HEK293 (cell line): ENCODE measurements around the gene TNS3.

Experiments
- CTCF ChIA-PET: fragments of 350-600 bp; formaldehyde crosslinking; extraction: SDS; loops from one replicate; lab custom pipeline; 2021; ENCODE audit warnings: antibody characterized with exemption; lab: Yijun Ruan, JAX
- POLR2A ChIA-PET: fragments of 300-600 bp; formaldehyde crosslinking; extraction: SDS; loops from one replicate; lab custom pipeline; 2020; ENCODE audit warnings: antibody characterized with exemption, inconsistent platforms; lab: Yijun Ruan, JAX
- H3K27ac ChIP-seq: fragments of 200-500 bp; sonication (Bioruptor generic); 2 replicates; pipeline ENCODE4 v1.5.1; 2014; ENCODE audit warnings: low read depth, low read length, control low read depth, inconsistent platforms; ENCODE audit errors: extremely low read depth
- H3K36me3 ChIP-seq, 2 experiments: fragments of 200-500 bp in 1 of 2; sonication (Bioruptor generic) in 1 of 2; 1 replicate in 1 of 2; 2 replicates in 1 of 2; pipeline ENCODE4 v1.5.1; 2014 to 2017; ENCODE audit warnings: inconsistent platforms in 2 of 2, low read length in 2 of 2; ENCODE audit not compliant: control insufficient read depth in 2 of 2, insufficient read depth in 1 of 2
- H3K4me1 ChIP-seq: fragments of 200-500 bp; sonication (Bioruptor generic); 2 replicates; pipeline ENCODE4 v1.5.1; 2014; ENCODE audit warnings: mild to moderate bottlenecking, low read length, inconsistent platforms; ENCODE audit not compliant: control insufficient read depth, insufficient read depth
- H3K4me3 ChIP-seq: 2 replicates; pipeline ENCODE4 v1.5.1; 2011; ENCODE audit warnings: low read depth, mild to moderate bottlenecking, control low read depth, low read length, moderate library complexity
- H3K9me3 ChIP-seq: fragments of 200-500 bp; sonication (Bioruptor generic); 2 replicates; pipeline ENCODE4 v1.5.1; 2014; ENCODE audit warnings: low read depth, low read length, inconsistent platforms; ENCODE audit not compliant: control insufficient read depth, insufficient read depth
- GLIS1 ChIP-seq: fragments of 450-650 bp; formaldehyde crosslinking; IDR thresholded peaks from 2 replicates; pipeline ENCODE4 v1.5.1; 2016; ENCODE audit warnings: missing biosample characterization, missing genetic modification characterization
- HOXD13 ChIP-seq: sonication (generic); formaldehyde crosslinking; IDR thresholded peaks from 2 replicates; pipeline ENCODE4 v1.8.0; 2022; ENCODE audit warnings: missing genetic modification reagents, borderline replicate concordance
- SALL2 ChIP-seq: fragments of 450-650 bp; formaldehyde crosslinking; IDR thresholded peaks from 2 replicates; pipeline ENCODE4 v1.5.0; 2017; ENCODE audit warnings: missing biosample characterization, mild to moderate bottlenecking, missing genetic modification characterization, borderline replicate concordance
- SP3 ChIP-seq: fragments of 450-650 bp; formaldehyde crosslinking; IDR thresholded peaks from 2 replicates; pipeline ENCODE4 v1.5.1; 2016; ENCODE audit warnings: missing biosample characterization, missing genetic modification characterization
- TCF7L2 ChIP-seq: IDR thresholded peaks from 2 replicates; pipeline ENCODE4 v1.6.1; 2011; ENCODE audit warnings: low read depth, mild to moderate bottlenecking, inconsistent platforms, low read length, moderate library complexity, borderline replicate concordance
- YY1 ChIP-seq: fragments of 450-650 bp; formaldehyde crosslinking; IDR thresholded peaks from 2 replicates; pipeline ENCODE4 v1.5.1; 2018; ENCODE audit warnings: missing biosample characterization, missing genetic modification characterization
- ZBTB10 ChIP-seq: fragments of 450-650 bp; formaldehyde crosslinking; IDR thresholded peaks from 2 replicates; pipeline ENCODE4 v1.5.1; 2016; ENCODE audit warnings: missing biosample characterization, missing genetic modification characterization
- ZBTB8A ChIP-seq: fragments of 450-650 bp; formaldehyde crosslinking; IDR thresholded peaks from 2 replicates; pipeline ENCODE4 v1.5.1; 2016; ENCODE audit warnings: missing biosample characterization, missing genetic modification characterization
- ZFHX2 ChIP-seq: fragments of 450-650 bp; formaldehyde crosslinking; conservative IDR thresholded peaks from 2 replicates; pipeline ENCODE4 v1.5.1; 2016; ENCODE audit warnings: missing biosample characterization, missing genetic modification characterization
- ZNF214 ChIP-seq: fragments of 450-650 bp; formaldehyde crosslinking; IDR thresholded peaks from 2 replicates; pipeline ENCODE4 v1.5.1; 2017; ENCODE audit warnings: missing biosample characterization, mild to moderate bottlenecking, missing genetic modification characterization, borderline replicate concordance
- ZNF416 ChIP-seq: fragments of 450-650 bp; formaldehyde crosslinking; IDR thresholded peaks from 2 replicates; pipeline ENCODE4 v1.5.1; 2016; ENCODE audit warnings: missing biosample characterization, missing genetic modification characterization
- ZNF423 ChIP-seq: fragments of 450-650 bp; formaldehyde crosslinking; IDR thresholded peaks from 2 replicates; pipeline ENCODE4 v1.5.1; 2016; ENCODE audit warnings: missing biosample characterization, missing genetic modification characterization
- ZNF426 ChIP-seq: fragments of 450-650 bp; formaldehyde crosslinking; IDR thresholded peaks from 2 replicates; pipeline ENCODE4 v1.5.1; 2017; ENCODE audit warnings: missing biosample characterization, missing genetic modification characterization, mild to moderate bottlenecking, inconsistent platforms, moderate library complexity
- ZNF473 ChIP-seq: fragments of 450-650 bp; formaldehyde crosslinking; IDR thresholded peaks from 2 replicates; pipeline ENCODE4 v1.5.1; 2017; ENCODE audit warnings: missing biosample characterization, missing genetic modification characterization
- ZNF48 ChIP-seq: fragments of 450-650 bp; formaldehyde crosslinking; IDR thresholded peaks from 2 replicates; pipeline ENCODE4 v1.5.1; 2016; ENCODE audit warnings: missing biosample characterization, missing genetic modification characterization
- ZNF558 ChIP-seq: fragments of 450-650 bp; formaldehyde crosslinking; IDR thresholded peaks from 2 replicates; pipeline ENCODE4 v1.5.1; 2016; ENCODE audit warnings: missing biosample characterization, missing genetic modification characterization
- ZNF596 ChIP-seq: fragments of 450-650 bp; IDR thresholded peaks from 2 replicates; pipeline ENCODE4 v1.5.0; 2018; ENCODE audit warnings: missing biosample characterization, mild to moderate bottlenecking, missing genetic modification characterization, moderate library complexity
- ZNF600 ChIP-seq: fragments of 450-650 bp; formaldehyde crosslinking; IDR thresholded peaks from 2 replicates; pipeline ENCODE4 v1.5.1; 2016; ENCODE audit warnings: missing biosample characterization, missing genetic modification characterization
- ZNF776 ChIP-seq: fragments of 450-650 bp; formaldehyde crosslinking; IDR thresholded peaks from 2 replicates; pipeline ENCODE4 v1.5.0; 2017; ENCODE audit warnings: missing biosample characterization, missing genetic modification characterization, borderline replicate concordance
- ZNF777 ChIP-seq: fragments of 450-650 bp; formaldehyde crosslinking; IDR thresholded peaks from 2 replicates; pipeline ENCODE4 v1.5.1; 2017; ENCODE audit warnings: missing biosample characterization, missing genetic modification characterization, borderline replicate concordance
- ZNF785 ChIP-seq: fragments of 450-650 bp; formaldehyde crosslinking; IDR thresholded peaks from 2 replicates; pipeline ENCODE4 v1.5.1; 2016; ENCODE audit warnings: missing biosample characterization, missing genetic modification characterization
- ZSCAN5A ChIP-seq: fragments of 450-650 bp; formaldehyde crosslinking; IDR thresholded peaks from 2 replicates; pipeline ENCODE4 v1.5.1; 2016; ENCODE audit warnings: missing biosample characterization, missing genetic modification characterization
- TF ChIP-seq, protein P1 (sequence below): fragments of 450-650 bp; formaldehyde crosslinking; IDR thresholded peaks from 2 replicates; pipeline ENCODE4 v1.5.1; 2017; ENCODE audit warnings: missing biosample characterization, missing genetic modification characterization

The TNS3 gene

GRCh38 chr7:47505312-47506007, 76.5 kb downstream of the TNS3 start (continued):
- TF ChIP-seq SALL2 (no peak), HOXD13 (CRISPR knock-in tag) (no peak), ZNF416 (tag by site-specific recombination) (no peak), ZFHX2 (tag by site-specific recombination) (no peak), ZSCAN5A (tag by site-specific recombination) (no peak)
- TF ChIP-seq, protein P1, sequence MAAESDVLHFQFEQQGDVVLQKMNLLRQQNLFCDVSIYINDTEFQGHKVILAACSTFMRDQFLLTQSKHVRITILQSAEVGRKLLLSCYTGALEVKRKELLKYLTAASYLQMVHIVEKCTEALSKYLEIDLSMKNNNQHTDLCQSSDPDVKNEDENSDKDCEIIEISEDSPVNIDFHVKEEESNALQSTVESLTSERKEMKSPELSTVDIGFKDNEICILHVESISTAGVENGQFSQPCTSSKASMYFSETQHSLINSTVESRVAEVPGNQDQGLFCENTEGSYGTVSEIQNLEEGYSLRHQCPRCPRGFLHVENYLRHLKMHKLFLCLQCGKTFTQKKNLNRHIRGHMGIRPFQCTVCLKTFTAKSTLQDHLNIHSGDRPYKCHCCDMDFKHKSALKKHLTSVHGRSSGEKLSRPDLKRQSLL (tag by site-specific recombination) = no peak
- TF ChIP-seq, all 188 proteins: peak for 0

- CTCF ChIA-PET = interaction anchor here (0.6 kb wide), 1 partner anchor 57 kb away, joined by 3 read pairs; no protein-coding TSS in a partner anchor
- H3K4me3 ChIP-seq = no peak overlapping the region
- TF ChIP-seq ZNF600 (tag by site-specific recombination) (no peak), ZBTB8A (no peak), ZNF596 (tag by site-specific recombination) (no peak), YY1 (tag by site-specific recombination) (no peak), ZNF214 (tag by site-specific recombination) (no peak), ZNF473 (no peak), ZNF426 (tag by site-specific recombination) (no peak), ZNF423 (tag by site-specific recombination) (no peak), ZNF777 (tag by site-specific recombination) (no peak), ZNF558 (no peak), ZNF785 (tag by site-specific recombination) (no peak), ZNF48 (tag by site-specific recombination) (no peak), TCF7L2 (no peak), ZBTB10 (no peak), GLIS1 (tag by site-specific recombination) (no peak), ZNF776 (no peak), SP3 (tag by site-specific recombination) (no peak)
- TF ChIP-seq, all 188 proteins: peak for 0
- Histone ChIP-seq H3K36me3 (no peaks in the 10 kb centered on the region), H3K4me1 (peaks cover 3% of the 10 kb centered on the region; the same call in 1 of the 2 replicates), H3K27ac (no peak overlapping the region), H3K9me3 (no peaks in the 10 kb centered on the region)
- POLR2A ChIA-PET = no interaction called here
These were observed 77.2 kb downstream of the TNS3 start for GRCh38 chr7:47504551-47505311.
